Left renal cortex interstitium (tissue), 4 donors: ENCODE results near the gene MRPL55. TPM values are rescaled to one million over a fixed set of nuclear protein-coding genes. Genes with fewer than 3 reads are reported as not detected.

Source experiments
- DNase-seq, 4 donors: peaks; one replicate each; pipeline ENCODE4 v3.0.0-alpha.2; 2013; ENCODE audit warnings: low read depth in 4 of 4, low spot score in 2 of 4, missing footprints in 1 of 4
- polyA plus RNA-seq, 4 donors: library from polyadenylated mRNA; unstranded; fragments of 120-200 nt; gene quantifications; one replicate each; pipeline ENCODE4 v1.2.1, GENCODE V29; 2013; ENCODE audit not compliant: insufficient read length in 4 of 4

The MRPL55 gene
- polyA plus RNA-seq, 4 donors = 37.4 to 60.9 (median 49.0) TPM

GRCh38 chr1:228148196-228148861 is 39.2 kb upstream of the MRPL55 start:
- no peak for DNase-seq

DNA sequence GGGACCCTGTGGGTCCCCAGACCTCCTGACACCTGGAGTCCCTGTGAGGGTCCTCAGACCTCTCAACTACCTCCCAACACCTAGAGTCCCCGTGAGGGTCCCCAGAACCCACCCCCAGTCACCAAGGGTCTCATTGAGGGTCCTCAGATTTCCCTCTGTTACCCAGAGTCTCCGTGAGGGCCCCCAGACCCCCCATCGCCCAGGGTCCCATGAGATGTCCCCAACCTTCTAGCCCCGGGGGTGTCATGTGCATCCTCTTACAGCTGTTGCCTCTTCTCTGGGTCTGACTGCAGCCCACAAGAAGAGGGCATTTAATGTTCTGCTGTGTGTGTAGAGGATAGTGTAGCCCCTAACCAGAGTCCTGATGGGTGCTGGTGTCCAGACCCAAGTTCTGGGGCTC is 38.7 kb upstream of the MRPL55 start:
- no peak for DNase-seq

DNA sequence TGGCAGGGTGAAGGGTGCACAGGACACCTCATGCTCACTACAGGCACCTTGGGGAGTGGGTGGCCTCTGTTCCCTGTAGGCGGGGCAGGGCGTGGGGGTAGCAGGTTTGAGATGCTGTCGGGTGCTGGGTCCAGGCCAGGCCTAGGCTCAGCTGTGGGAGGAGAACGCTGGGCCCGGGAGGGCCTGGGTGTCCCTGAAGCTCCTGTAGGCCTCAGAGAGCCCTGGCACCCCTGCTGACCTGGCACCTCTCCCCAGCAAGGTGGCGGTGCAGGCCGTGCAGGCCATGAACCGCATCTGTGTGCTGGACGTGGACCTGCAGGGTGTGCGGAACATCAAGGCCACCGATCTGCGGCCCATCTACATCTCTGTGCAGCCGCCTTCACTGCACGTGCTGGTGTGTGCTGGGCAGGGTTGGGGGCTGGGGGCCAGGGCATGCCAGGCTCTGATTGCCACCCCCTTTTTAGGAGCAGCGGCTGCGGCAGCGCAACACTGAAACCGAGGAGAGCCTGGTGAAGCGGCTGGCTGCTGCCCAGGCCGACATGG is 38.1 kb upstream of the MRPL55 start:
- no peak for DNase-seq

DNA sequence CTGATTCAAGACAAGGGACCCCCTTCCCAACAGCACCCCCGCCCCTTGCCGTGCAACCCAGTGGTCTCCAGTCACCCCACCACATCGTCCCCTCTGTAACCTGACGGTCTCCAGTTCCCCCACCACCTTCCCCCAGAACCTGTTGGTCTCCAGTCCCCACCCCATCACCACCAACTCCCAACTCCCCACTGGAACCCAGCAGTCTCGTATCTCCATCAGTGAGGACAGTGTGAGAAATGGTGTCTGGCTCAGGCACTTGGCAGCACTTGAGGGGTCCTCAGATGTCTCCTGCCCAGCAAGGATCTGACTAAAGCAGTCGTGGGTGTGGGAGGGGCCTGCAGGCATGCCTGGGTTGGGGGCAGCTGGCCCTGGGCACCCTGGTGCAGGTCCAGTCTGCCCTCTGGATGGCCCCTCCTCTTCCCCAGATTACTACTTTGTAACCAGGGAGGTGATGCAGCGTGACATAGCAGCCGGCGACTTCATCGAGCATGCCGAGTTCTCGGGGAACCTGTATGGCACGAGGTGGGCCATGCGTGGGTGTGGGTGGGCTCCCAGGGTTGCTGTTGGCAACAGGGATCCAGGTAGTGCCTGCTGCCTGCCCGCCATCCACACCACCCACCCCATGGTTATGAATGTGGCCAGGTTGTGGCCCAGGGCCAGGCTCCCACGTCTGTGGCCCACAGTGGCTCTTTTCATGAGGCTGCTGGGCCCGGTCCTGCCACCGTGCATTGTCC is 37.5 kb upstream of the MRPL55 start:
- DNase-seq = no peak

DNA sequence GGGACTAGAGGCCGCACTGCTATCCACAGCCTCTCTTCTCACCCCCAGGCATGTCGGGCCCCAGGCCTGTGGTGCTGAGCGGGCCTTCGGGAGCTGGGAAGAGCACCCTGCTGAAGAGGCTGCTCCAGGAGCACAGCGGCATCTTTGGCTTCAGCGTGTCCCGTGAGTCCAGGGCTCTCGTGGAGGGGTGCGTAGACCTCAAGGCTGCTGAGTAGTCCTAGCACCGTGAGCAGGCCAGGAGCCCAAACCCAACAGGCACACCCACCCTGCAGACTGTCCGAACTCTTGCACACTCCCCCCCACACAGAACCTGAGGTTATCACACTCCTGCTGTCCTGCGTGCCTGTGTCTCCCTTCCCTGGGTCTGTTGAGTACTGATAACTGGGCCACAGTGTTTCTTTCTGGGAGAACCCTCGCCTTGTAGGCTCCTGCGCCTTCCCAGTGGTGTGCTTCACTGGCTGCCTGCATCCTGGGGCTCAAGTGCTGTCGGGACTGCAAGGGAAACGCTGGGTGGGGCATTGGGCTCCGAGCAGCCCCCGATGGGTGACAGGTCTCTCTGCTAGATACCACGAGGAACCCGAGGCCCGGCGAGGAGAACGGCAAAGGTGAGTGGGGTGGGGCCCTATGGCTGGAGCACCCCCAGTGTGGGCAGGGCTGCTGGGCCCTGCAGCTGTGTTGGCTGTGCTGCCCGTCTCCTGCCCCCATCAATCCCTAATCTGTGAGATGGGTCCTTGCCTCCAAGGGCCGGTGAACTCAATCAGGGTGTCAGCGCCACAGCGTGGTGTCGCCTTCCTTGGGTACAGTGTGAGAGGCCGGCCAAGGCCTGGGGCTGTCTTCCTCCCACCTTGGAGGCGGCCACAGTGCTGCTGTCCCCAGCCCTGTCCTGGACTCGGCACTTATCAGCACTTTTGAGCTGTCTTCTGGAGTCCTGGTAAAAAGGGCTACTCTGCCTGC is 36.6 kb upstream of the MRPL55 start:
- DNase-seq = no peak

DNA sequence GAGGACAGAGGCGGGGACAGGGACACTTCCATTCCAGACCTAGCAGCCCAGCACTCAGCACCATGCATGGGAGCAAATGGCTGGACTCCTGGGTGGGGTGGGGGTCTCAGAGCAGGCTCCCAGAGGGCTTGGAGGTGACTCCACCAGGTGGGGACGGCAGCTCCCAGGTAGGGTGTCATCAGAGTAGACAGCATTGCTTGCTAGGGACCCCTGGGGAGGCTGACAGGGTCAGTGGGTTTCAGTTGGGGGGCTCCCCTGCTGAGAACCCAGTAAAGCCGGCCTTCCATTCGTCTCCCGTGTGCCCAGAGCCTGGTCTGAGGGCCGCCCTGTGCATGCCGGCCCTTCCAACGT is 35.9 kb upstream of the MRPL55 start:
- no peak for DNase-seq

GRCh38 chr1:228144193-228144992 is 35.3 kb upstream of the MRPL55 start:
- DNase-seq = no peak

DNA sequence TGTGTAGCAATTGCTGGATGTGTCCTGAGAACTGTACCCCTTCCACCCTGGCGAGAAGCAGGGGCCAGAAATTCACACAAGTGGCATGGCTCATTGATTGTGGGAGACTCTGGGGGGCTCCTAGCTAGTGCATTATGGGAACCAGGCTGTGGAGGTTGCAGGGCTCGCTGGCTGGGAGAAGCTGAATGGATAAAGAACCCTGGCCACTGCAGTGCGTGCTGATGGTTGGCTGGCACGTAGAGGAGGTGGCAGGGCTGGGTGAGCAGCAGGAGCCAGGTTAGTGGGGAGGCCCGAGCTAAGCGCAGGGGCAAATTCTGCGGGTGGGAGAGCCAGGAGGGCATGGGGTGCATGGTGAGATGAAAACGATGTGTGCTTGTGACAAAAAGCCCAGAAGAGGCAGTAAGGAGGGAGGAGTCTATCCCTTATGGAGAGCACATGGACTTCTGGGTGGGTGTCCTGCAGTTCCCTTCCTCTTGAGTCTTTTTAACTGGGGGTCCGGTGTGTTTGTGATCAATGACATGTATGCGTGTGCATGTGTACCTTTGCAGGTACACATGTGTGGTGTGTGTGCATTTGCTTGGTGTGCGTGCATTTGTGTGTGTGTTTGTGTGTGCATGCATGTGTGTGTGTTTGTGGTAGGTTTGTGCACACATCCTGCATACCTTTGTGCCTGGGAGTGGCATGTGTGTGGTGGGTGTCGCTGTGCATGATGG is 34.5 kb upstream of the MRPL55 start:
- no peak for DNase-seq

DNA sequence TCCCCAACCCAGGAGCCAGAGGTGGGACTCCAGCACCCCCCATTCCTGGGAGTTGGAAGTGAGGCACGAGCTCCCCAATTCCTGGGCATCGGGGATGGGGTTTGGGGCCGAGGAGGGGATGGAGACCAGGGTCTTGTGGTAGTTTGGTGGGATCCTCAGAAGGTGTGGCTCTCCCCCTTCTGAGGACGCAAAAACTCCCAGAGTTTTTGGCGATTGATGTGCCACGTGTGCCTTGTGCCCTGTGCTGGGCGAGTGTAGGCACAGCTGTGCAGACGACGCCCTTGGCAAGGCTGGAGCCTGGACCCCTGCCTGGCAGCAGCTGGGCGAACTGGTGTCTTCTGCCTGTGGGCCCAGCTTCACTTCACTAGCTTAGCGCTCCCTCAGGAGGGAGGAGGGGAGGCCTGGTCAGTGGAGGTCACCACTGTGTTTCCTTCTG is 33.6 kb upstream of the MRPL55 start:
- no peak for DNase-seq

GRCh38 chr1:228142155-228142691 is 33.1 kb upstream of the MRPL55 start:
- DNase-seq = no peak

- no peak for DNase-seq
These were observed 32.3 kb upstream of the MRPL55 start for GRCh38 chr1:228141226-228142044.

- DNase-seq = no peak
These were observed 31.7 kb upstream of the MRPL55 start for GRCh38 chr1:228140724-228141225.

DNA sequence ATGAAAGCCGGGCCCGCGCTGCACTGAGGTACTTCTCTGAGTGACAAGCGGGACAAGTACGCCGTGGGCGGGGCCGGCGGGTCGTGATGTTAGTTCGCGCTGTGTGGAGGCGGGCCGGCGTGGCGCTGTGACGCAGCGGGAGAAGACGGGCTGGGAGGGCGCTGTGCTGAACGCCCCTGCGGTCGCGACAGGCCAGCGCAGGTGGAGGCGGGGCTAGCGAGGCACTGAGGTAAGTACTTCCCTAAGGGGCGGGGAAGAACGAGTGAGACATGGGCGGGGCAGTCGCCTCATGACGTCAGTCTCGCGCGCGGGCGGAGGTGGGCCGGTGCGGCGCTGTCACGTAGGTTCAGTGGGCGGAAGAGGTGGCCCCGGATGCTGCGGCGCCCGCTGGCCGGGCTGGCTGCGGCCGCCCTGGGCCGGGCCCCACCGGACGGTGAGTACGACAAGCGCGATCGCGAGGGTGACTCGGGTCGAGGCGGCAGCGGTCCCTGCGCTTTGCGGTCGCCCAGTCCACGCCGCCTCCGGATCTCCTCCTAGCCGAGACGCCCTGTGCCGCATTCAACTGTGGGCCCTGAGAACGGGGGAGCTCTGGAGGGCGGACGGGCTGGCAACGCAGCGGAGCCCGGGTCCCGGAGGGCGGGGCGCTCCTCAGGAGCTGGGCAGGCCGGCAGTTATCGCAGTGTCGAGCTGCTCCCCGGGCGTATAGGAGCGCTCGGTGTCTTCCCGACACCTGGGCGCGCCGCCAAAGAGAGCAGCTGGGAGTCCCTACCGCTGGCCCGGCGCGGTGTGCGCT is 31.0 kb upstream of the MRPL55 start, which contains the start of gene GUK1:
GUK1 (plus strand) TSS at position 349 of the 793 bp plus-strand sequence; CDS start at position 373, 24 bp downstream.
- peak; percentile 89 to 95 (median 94) for DNase-seq

GRCh38 chr1:228139406-228139930 is 30.4 kb upstream of the MRPL55 start:
- DNase-seq = no peak

DNA sequence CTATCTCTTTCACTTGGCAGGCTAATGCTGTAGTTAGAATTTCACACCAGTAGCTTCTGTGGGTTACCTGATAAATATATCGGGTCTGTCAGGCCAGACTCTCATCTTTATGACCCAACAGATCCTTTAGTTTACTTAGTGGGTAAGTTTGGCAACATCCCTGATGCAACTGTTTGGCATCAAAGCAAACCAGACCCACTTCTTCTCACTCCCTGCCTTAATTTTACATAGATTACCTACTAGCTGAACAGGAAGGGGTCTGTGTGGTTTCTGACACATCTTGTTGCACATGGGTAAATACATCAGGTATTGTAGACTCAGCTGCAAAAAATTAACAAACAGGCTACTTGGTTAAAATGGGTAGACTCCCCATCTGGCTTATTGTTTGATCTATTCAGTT is 27.8 kb upstream of the MRPL55 start:
- DNase-seq = no peak

- no peak for DNase-seq
These were observed 25.5 kb upstream of the MRPL55 start for GRCh38 chr1:228134591-228134990.

GRCh38 chr1:228131766-228132165 is 22.7 kb upstream of the MRPL55 start:
- no peak for DNase-seq
